Hindlimb muscle (tissue), 1 donor: ENCODE measurements around the gene SCAMP5. TPM values are rescaled to one million over a fixed set of nuclear protein-coding genes. Genes with fewer than 3 reads are reported as not detected.

Source experiments
- DNase-seq: peaks from one replicate; pipeline ENCODE4 v3.0.0-alpha.2; 2013
- polyA plus RNA-seq: library from polyadenylated mRNA; unstranded; fragments of 120-200 nt; gene quantifications from one replicate; pipeline ENCODE4 v1.2.1, GENCODE V29; 2013; ENCODE audit not compliant: insufficient read length

Gene SCAMP5
- polyA plus RNA-seq, 1 donor = 3.9 TPM

DNA sequence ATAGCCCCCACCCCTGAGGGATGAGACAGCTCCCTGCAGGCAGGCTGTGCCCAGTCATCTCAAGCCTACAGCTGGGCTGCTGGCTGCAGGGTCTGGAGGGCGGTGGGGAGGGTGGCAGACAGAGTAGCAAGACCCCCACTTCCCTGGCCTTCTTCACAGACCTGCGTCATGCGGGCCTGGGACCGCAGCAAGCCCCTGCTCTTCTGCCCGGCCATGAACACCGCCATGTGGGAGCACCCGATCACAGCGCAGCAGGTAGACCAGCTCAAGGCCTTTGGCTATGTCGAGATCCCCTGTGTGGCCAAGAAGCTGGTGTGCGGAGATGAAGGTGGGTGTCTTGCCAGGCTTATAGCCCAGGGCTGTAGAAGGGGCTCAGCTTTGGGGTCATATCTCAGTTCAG is 53.0 kb downstream of the SCAMP5 start:
- no peak for DNase-seq

DNA sequence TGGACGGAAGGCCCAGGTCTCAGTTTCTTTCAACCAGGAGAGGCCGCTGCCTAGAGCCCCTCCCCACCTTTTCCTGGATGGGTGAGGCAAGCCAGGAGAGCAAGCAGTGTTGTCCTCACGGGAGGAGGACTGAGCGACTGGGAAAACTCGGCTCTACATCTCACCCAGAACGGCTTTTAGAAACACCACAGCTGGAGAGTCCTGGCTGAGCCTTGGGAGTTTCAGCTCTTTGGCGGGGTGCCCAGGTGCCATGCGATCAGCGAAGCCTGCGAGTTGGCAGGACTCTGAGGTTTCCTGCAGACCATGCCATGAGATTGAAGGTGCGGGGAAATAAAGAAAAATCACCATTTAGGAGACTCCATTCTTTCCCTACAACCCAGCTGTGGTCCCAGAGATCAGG is 54.0 kb downstream of the SCAMP5 start:
- DNase-seq = peak; percentile 36

DNA sequence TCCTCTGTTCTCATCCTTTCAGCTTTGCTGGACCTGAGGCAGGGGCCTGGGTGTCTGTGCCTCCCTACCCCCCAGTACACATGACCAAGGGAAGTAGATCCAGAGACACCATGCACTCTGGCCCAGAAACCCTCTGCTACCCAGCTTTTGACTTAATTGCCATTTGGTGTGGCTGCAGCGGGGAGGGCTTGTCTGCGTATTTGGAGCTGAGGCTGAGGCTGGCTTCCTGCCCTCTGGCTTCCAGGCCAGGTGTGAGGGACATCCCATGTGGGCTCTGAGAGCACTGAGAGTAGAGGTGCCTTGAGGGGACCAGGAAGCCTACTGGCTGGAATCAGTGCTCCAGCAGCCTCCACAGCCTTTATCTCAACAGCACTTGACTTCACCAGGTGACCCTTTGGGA is 54.9 kb downstream of the SCAMP5 start:
- DNase-seq = no peak

DNA sequence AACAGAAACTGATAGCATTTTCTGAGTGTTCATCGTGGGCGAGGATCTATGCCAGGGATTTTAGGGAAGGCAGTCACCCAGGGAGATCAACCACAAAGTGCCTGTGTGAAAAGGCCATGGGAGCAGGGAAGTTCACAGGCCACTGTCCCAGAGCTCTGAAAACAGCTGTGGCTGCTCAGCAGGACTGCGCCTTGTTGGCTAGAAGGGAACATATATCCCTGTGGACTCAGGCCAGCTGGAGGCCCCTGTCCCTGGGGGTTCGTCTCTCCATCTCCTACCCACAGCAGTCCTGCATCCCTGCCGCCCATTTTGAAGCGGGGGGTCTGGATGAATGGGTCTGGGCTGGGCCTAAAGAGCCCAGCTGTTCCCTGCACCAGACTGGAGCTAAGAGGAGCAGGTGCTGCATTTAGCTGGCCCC is 55.8 kb downstream of the SCAMP5 start:
- DNase-seq = no peak

DNA sequence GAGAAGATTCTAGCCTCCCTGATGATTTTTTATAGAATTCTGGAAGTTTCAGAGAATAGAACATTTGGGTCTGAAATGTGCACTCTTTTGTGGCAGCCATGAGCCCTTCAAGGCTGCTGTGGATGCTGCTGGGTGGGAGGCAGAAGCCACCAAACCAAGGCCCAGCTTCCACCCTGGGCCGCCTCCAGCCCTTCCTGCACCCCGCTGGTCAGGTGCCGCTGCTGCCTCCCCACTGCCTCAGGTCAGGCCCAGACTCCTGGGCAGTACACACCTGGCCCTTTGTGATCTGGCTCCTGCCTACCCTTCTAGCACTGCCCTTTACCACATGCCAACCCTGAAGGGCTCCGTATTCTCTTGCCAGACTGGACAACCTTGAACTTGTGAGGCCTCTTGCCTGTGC is 56.3 kb downstream of the SCAMP5 start:
- no peak for DNase-seq

DNA sequence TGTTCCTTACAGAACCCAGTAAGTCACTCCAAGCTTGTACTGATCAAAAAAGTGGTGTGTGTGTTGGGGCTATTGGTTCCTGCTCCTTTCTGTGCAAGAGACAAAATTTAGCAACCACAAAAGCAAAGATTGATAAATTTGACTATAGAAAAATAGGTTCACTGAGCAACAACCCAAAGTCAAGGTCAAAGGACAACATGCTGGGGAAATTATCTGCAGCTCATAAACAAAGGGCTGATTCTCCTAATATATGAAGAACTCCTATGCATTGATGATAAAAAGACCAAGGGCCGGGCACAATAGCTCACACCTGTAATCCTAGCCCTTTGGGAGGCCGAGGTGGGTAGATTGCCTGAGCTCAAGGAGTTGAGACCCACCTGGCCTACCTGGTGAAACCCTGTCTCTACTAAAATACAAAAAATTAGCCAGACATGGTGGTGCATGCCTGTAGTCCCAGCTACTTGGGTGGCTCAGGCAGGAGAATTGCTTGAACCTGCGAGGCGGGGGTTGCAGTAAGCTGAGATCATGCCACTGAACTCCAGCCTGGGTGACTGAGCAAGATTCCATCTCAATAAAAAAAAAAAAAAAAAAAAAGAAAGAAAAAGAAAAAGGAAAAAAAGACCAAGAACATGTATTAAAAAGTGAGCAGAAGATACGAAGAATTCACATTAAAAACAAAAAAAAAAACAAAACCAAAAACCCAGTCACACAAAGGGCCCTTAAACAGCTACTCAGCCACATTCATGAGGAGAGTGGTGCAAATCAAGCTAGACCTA is 57.8 kb downstream of the SCAMP5 start:
- DNase-seq = no peak

DNA sequence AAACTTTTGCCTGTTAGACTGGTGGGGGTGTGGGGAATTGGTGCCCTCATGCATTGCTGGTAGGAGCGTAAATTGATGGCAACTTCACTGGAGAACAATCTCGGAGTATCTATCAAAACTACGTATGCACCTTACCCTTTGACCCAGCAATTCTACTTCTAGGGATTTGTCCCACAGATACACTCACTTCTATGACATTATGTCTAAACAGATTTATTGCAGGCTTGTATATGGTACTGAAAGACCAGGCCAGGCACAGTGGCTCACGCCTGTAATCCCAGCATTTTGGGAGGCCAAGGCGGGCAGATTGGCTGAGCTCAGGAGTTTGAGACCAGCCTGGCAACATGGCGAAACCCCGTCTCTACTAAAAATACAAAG is 58.4 kb downstream of the SCAMP5 start:
- no peak for DNase-seq

DNA sequence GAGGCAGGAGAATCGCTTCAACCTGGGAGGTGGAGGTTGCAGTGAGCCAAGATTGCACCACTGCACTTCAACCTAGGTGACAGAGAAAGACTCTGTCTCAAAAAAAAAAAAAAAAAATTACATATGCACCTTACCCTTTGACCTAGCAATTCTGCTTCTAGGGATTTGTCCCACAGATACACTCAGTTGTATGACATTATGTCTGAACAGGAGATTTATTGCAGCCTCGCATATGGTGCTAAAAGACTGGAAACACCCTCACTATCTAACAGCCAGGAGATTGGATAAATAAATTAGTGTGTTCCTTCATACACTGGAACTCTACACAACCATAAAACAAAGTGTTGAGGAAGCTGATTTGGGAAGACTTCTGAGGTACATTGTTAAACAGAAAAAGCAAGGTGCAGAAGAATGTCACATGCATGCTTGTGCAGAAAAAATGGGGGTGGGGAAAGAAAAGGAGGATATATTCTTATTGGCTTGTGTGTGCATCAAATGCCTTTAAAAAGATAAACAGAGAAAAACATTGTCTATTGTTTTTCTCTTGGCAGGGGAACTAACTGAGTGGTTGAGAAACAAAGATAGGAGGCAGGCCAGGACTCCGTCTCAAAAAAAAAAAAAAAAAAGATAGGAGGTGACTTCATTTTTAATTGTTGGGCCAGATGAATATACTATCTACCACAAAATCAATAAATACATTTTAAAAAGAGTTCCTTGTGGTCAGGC is 59.0 kb downstream of the SCAMP5 start:
- no peak for DNase-seq

DNA sequence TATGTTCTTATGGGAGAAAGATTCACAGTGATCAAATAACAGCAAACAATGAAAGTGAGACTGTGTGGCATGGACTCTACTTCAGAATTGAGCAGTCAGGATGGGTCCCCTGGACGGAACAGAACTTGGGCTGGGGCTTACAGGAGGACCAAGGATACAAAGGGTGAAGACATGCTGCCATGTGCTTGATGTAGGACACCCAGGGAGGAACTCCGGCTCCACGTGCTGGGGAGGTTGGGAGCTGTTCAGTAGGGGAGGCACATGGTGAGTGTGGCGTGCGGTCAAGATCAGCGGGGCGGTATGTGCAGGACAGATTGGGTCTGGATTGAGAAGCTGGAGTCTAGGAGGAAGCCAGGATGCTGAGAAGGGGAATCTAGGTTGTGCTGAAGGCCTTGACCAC is 60.7 kb downstream of the SCAMP5 start:
- no peak for DNase-seq

DNA sequence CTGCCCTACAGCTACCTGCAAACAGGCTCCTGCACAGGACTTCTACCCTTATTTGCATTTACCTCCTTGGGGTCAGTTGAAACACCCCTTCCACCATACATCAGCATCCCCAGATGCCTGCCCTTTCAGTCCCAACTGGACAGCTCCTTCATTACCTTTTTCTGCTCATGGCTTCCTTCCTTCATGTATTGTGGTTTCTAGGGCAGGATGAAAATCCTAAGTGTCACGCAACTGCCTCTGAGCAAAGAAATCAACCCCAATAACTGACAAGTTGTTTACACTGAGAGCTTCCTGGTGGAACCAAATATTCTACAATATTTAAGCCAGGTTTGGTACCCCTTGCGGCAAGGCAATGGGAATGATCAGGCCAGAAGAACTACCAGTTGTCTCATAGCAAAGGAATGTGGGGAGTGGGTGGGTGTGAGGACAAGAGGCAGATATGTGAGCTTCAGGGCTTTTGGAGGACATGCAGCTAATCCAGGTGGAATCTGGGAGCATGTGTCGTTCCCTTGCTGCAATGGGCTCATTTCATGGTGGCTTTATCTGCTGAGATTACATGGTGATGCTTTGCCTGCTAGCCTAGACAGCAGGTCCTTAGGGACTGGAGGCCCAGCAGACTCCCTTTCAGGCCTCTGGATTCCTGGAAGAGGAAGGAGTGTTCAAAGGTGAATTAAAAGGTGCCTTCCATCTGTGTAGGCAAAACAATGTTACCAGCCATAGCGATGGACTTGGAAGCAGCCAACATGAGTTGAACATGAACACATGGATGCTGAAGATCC is 63.0 kb downstream of the SCAMP5 start:
- DNase-seq = no peak

DNA sequence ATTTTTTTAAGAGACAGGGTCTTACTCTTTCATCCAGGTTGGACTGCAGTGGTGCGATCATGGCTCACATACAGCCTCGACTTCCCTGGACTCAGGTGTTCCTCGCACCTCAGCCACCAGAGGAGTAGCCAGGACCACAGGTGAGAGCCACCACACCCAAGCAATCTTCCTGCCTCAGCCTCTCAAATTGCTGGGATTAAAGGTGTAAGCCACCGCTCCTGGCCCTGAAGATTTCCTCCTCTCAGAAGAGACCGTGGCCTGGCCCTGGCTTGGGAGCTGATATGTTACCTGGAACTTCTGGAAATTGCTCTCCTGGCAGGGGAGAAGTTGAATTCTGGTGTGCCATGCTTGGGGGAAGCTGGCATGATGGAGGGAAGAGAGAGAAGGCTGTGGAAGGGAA is 64.2 kb downstream of the SCAMP5 start:
- DNase-seq = no peak

DNA sequence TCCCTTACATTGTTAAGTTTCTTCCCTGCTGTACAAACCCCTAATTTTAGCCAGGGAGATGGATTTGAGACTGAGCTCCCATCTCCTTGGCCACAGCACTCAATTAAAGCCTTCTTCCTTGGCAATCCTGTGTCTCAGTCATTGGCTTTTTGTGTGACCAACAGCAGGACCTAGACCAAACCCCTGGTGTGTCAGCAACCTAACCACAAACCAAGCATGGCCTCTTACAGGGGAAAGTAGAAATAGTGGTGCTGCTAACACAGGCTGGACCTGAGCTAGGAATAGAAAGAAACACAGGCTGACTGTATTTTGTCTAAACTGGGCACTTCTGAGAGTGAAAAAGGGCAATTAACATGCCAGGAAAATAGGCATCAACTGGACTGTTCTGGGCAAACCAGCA is 65.9 kb downstream of the SCAMP5 start:
- no peak for DNase-seq

DNA sequence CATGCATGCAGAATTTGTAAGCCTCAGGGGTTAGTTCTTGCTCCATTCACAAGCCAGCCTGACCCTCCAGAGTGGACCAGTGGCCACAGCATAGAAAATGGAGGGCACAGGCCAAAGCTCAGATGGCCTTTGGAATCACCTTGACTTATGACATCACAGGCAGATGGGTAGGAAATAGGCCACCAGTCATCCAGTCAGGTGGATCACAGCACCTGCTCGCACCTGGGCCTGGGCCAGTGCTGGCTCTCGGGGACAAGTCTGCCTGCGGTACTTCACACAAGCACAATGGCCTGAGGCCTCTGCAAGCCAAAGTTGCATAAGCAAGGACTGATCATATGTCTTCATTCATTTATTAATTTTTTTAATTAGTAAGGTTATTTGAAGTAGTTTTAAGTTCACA is 67.3 kb downstream of the SCAMP5 start:
- no peak for DNase-seq

DNA sequence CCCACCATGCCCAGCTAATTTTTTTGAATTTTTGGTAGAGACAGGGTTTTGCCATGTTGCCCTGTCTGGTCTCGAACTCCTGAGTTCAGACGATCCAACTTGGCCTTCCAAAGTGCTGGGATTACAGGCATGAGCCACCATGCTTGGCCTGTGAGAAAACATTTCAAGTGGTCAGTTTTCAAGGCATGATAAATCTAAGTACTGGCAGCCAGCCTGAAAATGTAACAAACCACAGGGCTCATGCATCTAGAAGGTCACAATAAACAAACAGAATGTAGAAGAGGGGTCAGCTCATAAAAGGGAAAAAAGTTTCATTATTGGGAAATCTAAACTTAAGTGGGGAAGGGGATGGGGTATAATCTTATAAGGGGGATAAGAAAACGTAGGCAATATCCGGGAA is 68.0 kb downstream of the SCAMP5 start:
- DNase-seq = no peak

DNA sequence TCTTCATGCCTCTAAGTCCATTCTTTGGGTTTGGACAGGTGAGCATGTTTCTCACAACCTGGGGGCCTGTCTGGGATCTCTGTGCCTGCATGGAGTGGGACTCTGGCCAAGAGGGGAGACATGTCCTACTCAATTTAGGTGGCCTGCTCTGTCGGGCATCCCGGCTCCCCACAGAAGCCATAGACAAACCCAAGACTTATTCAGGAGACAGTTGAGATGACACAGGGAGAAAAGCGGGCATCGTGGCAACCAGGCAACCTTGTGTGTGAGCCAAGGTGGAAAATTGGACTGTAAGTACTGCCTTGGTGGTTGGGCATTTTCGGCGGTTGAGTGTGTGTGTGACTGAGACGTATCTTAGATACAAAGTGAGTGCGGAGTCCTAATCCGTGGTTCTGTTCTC is 68.5 kb downstream of the SCAMP5 start:
- no peak for DNase-seq

DNA sequence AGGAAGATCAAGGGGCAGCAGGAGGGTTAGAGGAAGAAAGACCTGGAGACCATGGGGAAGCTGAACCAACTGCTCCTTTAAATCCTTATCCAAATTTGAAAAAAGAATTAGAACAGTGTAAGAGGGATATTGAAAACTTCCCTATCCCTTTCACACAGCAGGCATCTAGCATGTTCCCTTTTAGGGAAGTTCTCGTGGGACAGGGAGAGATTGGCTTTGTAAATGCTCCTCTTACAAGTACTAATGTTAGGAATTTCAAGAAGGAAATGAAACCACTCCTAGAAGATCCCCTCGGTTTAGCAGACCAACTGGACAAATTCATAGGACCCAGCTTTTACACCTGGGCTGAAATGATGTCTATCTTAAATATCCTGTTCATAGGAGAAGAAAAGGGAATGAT is 69.5 kb downstream of the SCAMP5 start:
- no peak for DNase-seq

DNA sequence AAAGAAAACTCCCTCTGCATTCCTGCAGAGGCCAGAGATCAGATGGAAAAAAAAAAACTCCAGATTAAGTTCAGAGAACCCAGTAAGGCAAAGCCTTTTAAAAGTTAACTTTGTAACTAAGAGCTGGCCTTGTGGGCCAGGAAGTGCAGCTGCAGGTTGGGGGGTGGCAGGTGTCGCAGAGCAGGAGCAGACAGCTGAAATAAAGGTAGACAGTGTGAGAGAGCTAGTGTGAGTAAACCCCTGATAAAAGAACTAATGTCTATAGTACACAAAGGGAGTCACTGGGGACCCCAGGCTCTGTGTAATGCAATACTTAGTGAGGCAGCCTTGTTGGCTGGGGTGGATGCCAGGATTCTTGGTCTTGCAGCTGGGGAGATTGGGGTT is 70.1 kb downstream of the SCAMP5 start:
- peak; percentile 24 for DNase-seq

DNA sequence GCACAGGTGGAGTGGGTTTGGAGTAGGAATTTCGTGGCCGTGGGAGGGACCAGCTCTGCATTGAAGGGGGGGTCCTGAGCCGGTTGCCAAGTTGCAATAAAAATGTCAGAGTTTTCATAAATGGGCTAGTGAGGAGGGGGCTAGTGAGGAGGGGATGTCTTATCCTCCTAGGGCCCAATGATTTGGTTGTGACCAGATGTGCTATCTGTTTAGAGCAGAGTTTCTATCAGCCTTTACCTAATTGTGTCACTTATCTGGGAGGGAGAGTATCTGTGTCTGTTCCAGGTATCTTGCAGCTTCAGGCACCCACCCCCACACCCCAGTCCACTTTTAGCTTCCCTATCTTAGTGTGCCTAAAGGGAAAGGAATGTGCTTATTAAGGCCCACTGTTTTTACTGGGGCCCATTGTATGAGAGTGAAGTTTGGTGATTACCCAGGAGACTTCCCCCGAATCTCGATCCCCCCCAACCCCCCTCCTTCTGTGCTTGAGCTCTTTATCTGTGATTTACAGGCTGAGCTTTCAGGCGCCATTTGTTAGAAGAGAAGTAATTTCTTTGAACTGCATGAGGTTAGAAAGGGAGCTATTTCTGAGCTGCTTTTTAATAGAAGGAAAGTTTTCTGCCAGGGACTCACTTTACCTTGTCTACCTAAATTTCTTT is 70.6 kb downstream of the SCAMP5 start:
- no peak for DNase-seq

DNA sequence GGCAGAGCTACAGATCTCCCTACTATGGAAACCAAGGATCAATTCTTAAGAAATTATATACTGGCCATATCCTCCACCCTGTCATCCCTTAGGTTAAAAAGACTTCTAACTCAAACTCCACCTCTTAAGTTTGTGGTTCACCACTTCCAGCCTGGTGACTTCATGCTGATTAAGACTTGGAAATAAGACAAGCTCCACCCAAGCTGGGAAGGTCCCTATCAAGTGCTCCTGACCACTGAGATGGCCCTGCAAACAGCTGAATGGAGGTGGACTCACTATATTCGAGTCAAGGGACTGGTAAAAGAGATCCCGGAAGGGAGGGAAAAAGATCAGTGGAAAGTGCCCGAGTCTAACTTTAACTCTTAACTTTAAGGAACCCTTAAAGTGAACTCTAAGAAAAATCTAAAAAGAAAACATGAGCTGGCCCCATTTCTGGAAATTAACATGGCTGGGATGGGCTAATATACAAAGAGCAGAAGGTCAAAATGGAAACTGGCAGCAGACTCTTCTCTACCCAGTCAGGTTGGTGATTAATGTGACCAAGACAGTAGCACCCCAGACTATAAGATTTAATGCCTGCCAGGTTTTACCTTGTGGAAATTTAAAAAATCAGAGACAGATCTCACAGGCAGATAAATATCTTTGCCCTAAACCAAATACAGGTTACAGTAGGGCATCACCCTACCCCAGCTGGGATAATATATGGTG is 71.9 kb downstream of the SCAMP5 start:
- no peak for DNase-seq

DNA sequence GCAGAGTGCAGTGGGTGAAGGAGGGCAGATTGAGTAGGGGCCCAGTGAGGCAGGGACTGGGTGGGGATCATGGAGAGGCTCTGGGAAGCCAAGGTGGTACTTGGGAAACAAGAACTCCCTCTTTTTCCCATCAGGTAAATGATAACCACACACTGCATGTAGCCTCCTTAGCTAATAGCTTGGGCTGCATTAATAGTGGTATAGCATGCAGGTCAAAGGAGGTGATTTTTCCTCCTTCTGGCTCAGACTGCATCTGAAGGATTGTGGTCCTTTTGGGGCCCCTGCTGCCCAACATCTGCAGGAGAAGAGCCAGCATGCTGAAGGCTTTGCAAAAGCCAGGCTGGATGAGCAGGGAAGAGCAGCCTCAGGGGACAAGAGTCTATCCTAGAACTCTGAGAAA is 73.4 kb downstream of the SCAMP5 start:
- DNase-seq = no peak

DNA sequence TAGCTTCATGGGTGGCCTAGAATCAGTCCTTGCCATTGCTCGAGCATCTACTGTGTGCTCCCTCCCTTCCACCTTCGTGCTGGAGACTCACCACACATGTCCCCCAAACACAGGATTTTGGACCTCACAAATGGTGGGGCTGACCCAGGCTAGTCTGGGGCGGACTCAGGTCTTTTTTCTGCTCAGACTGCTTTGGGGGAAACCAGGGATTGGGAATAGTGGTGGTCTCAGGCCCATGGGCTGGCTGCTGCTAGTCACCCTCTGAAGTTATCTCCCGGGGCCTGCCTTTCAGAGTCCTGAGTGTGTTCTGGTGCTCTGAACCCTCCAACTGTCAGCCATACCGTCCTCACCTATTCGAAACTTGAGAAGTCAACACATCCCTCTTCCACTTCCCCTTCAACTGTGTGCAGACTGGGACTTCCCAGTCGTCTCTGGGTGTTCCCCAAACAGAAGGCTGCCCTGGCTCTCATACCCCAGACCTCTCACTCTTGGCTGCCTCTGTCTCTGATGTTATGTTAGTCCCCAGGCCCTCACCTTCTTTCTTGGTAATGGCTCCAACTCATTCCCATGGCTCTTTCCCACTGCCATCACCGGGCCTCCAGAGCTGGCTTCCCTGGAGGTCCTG is 74.0 kb downstream of the SCAMP5 start:
- no peak for DNase-seq

DNA sequence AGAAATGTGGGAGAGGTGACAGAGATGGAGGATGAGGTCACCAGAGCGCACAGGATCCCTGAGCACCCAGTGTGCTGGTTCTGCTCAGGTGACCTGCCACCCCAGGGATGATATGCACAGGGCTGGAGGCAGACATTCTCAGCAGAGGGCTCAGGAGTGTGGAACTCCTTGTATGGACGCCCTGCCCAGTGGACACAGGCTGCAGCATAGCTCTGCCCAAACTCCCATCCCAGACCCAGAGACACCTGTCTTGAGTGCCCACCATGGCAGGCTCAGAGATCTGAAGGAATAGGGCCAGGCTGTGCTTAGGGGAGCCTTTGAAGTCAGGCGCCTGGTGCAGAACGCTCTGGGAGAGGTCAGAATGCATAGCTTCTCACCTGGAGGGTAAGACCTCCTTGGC is 75.3 kb downstream of the SCAMP5 start:
- DNase-seq = no peak
